Stimulated activated CD4-positive, alpha-beta T cell treated with anti-CD3 and anti-CD28 coated beads, Interleukin-15, amount 100 ng/mL, for 24 hours (primary cell): ENCODE measurements around the gene SLC16A1.
A peak's percentile ranks its signal among the peaks of the same experiment; 100 is the strongest.
"Not testable (repeated sequence)": the region's sequence is repeated elsewhere in the genome, so short reads cannot be mapped to it uniquely, and the experiment has no call there.

ENCODE experiments used
- DNase-seq: peaks from one replicate; pipeline ENCODE4 v3.0.0-alpha.2; 2020

SLC16A1 gene

GRCh38 chr1:112923234-112923958, 32.6 kb downstream of the SLC16A1 start:
- no peak for DNase-seq

DNA sequence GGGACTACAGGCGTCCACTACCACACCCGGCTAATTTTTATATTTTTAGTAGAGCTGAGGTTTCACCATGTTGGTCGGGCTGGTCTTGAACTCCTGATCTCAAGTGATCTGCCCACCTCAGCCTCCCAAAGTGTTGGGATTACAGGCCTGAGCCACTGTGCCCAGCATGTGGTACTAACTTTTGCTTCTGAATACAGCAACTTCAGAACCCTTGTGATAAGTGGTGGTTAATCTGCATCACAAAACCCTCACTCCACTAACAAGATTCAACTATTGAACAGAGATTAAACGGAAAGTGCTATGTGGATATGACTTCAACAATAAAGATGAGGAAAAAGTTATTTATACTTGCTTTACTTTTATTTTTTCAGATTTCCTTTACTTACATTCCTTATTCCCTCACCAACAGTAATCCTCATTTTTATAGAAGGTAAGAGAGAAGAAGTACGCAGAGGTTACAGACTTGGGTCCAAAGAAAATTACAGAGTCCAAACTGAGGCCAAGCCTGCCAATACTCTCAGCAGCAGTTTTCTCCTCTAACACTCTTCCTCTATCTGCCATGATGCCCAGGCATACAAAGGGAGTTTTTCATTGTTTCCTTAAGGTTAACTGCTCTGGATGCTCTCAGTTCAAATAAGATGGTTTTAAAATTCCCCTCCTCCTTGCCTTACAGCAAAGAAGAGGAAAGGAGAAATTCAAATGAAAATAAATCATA, 44.3 kb downstream of the SLC16A1 start:
- no peak for DNase-seq

DNA sequence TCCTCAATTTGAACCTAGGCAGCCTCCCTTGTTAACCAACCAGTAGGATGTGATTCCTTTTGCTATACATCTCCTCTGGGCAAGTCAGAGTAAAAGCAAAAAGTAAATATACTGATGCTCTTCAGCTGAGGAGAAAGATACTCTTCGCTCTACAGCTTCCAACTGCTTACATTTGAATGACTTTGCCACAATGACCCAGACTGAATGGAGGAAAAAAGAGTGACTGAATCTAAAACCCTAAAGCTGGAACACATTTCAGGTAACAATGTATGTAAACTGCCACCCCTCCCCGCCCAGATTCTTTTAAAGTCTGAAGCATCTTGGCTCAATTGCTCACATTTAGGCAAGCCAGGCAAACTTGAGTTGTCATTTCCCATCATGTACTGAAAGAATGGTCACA, 46.1 kb downstream of the SLC16A1 start:
- no peak for DNase-seq

DNA sequence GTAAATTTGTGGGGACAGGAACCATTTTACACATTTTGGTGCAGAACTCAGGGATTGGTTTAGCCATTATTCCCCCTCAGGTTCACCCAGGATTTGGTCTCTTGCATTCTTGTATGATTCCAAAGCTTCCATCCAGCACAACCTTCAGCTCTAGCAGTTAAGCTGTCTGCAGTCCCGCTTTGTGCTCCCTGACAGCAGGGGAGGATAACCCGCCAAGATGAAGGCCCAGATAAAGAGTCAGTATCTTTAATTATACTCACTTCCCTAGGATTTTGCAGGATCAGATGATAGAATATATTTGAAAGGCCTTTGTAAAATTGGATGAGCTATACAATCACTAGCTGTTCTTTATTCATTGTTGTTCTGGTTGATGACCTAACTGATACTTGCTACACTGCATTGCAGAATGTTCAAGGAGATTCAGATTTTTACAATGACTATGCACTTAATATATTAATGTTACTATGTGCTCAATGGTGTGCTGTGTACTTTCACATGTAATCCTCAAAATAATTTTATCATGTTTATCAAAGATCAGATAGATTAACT, 49.8 kb downstream of the SLC16A1 start:
- DNase-seq = no peak

DNA sequence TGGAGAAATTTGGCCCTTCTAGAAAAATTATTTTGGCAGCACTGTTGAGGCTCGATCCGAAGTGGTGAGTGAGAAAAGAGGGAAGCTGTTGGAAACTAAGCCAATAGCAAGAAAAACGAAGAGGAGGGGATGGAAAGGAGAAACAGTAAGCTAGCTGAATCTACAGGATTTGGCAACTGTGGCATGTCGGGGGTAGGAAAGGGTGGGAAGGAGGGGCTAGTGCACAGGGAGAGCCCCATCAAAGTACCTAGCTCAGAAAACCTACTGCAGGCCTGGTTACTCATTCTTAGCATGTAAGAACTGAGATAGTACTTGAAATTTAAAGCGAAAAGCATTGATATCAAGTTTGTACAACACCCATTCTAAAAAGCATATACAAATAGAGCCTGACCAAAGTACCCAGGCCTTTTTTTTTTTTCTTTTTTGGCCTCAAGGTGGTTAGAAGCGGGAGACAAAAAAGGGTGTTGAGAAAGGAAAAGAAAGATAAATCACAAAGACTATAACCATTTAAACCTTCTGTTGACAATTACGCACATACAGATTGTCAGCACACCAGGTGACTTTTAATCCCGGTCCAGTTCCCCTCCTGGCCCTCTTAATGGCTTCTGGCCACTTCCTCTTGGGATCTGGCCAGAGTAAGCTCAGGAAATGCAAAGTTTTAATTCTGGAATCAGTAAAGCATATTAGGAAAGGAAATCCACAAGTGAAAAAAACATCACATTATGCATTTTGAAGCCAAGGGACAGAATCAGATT, 50.4 kb downstream of the SLC16A1 start:
- DNase-seq = peak; percentile 5

GRCh38 chr1:112904831-112905261, 51.1 kb downstream of the SLC16A1 start:
- no peak for DNase-seq

GRCh38 chr1:112904071-112904830, 51.7 kb downstream of the SLC16A1 start:
- DNase-seq = peak; percentile 72

DNA sequence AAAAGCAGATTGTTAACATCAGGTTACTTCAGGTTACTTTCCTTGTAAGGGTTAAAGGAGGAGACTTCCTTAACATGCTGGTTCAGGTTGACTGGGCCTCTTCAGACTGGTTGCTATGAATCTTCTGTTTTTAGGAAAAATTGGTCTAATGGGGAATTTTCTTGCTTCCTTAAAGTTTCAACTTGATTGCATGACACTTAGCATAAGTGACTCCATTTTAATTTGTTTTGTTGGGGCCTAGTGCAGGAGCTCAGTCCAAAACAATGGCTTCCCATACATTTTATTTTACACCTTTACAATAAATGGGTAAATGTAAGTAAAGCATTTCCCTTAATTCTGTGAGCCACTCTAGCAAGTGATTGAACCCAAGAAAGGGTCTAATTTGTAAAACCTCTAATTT, 53.8 kb downstream of the SLC16A1 start:
- DNase-seq = no peak

DNA sequence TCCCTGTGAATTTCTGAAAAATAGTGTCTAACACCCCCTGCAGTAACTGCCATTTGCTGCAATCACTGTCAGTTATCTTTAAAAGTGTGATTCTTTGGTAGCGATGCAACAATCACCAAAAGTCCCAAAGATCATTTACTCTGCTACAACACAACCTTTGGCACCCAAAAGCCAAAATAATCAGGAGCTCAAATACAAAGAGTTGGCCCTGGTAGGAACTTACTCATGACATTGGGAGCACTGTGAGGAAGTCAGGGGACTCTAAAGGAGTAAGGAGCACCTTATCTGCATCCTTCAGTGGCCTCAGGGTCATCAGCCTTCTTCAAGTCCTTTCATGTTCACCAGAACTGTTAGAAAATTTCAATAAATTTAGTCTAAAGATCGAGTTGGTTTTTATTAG, 54.6 kb downstream of the SLC16A1 start:
- no peak for DNase-seq

- no peak for DNase-seq
Observed at GRCh38 chr1:112896783-112897182, 59.2 kb downstream of the SLC16A1 start.

GRCh38 chr1:112894561-112895011, 61.4 kb downstream of the SLC16A1 start:
- DNase-seq = no peak

DNA sequence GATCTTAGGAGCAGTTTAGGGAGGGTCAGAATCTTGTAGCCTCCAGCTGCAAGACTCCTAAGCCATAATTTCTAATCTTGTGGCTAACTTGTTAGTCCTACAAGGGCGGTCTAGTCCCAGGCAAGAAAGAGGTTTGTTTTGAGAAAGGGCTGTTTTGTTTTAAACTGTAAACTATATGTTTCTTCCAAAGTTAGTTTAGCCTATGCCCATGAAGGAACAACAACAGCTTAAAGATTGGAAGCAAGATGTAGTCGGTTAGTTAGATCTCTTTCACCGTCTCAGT, 62.0 kb downstream of the SLC16A1 start:
- DNase-seq = no peak

DNA sequence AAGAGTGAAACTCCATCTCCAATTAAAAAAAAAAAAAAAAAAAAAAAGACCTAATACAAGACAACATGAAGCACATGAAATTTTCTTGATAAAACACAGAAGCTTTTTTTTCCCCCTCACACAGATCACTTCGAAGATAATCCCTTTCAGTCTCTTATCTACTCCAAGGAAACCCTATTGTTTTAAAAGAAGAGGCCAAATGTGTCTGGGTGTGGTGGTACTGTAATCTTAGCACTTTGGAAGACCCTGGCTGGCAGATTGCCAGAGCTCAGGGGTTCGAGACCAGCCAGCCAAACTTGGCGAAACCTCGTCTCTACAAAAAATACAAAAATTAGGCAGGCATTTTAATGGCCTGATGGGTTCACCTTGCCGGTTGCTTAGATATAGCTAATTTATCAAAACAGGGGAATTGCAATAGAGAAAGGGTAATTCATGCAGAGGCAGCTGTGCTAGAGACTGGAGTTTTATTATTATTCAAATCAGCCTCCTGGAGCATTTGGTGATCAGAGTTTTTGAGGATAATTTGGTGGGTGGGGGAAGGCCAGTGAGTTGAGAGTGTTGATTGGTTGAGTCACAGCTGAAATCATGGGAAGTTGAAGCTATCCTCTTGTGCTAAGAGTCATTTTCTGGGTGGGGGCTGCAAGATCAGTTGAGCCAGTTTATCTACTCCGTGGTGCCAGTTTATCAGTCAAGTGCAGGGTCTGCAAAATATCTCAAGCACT, 62.5 kb downstream of the SLC16A1 start:
- DNase-seq = no peak

DNA sequence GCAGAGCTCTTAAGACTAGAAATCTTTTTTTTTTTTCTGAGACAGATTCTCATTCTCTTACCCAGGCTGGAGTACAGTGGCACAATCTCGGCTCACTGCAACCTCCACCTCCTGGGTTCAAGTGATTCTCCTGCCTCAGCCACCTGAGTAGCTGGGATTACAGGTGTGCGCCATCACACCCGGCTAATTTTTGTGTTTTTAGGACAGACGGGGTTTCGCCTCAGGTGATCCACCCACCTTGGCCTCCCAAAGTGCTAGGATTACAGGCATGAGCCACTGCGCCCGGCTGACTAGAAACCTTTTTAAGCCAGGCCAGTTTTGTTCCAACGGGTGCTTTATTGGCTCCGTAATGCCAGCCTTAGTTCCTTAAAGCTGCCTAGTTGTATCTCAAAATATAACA, 66.1 kb downstream of the SLC16A1 start:
- not testable (repeated sequence) for DNase-seq

DNA sequence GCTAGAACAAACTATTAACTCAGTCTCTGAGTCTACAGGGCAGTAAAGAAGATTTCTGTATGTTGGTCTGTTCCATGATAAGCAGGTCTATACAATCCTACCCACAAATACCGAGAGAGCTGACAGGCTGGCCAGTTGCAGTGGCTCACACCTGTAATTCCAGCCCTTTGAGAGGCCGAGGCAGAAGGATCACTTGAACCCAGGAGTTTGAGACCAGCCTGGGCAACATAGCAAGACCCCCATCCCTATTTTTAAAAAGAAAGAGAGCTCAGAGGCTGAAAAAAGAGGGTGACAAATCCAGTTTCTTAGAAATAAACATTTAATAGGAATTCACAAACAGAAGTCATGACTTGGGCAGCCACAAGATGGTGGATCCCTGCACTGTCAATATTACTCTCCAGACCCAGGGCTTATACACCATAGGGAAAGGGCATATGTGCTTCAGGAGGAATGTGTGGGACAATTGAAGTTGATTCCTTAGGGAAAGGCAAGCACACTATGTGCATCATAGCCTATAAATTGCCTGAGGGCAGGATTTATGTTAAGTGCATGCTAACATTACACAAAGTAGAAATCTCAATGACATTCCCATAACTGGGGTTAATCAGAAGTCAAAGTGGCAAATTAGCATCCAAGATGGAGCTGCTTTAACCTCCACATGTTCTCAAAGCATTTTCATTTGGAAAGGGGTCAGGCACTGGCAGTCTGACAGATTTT, 66.8 kb downstream of the SLC16A1 start:
- DNase-seq = no peak

- DNase-seq = no peak
Observed at GRCh38 chr1:112888630-112889029, 67.4 kb downstream of the SLC16A1 start.

GRCh38 chr1:112887599-112888283, 68.3 kb downstream of the SLC16A1 start:
- no peak for DNase-seq

GRCh38 chr1:112884996-112885395, 71.0 kb downstream of the SLC16A1 start:
- DNase-seq = not testable (repeated sequence)

GRCh38 chr1:112882271-112882744, 73.7 kb downstream of the SLC16A1 start:
- no peak for DNase-seq

- DNase-seq = no peak
Observed at GRCh38 chr1:112881742-112882127, 74.3 kb downstream of the SLC16A1 start.

DNA sequence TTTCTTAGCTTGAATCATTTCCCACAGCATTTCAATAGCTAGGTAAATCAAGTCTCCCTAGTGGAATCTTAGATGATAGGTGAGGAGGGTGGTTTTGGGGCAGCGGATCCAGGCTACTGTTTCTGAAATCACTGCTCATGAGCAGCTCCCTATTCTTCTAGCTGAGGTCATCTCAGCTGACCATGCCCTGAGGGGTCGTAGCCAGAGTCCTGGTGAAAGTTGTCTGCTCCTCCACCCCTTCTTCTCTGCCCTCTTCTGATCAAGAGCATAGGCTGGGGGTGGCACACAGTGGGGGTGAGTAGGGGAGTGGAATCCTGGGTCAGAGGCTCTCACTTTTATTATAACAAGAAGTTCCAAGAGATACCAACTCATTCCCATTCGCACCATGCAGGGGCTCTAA, 76.2 kb downstream of the SLC16A1 start:
- DNase-seq = no peak
